K562 (cell line): ENCODE results near the gene TTC28.

ENCODE experiments used
- E2F3 ChIP-seq: fragments of 250-450 bp; sonication (Bioruptor Pico); IDR thresholded peaks from 2 replicates; pipeline ENCODE4 v1.4.0; 2020; ENCODE audit warnings: mild to moderate bottlenecking
- POLR2A ChIP-seq: fragments of 450-650 bp; conservative IDR thresholded peaks from 2 replicates; pipeline ENCODE4 v1.6.1; 2016
- SMAD1 ChIP-seq: fragments of 150-350 bp; IDR thresholded peaks from 2 replicates; pipeline ENCODE4 v1.6.1; 2014; ENCODE audit warnings: low read length, low read depth; ENCODE audit not compliant: partially characterized antibody
- TF ChIP-seq, protein P1 (sequence below): fragments of 150-350 bp; conservative IDR thresholded peaks from 2 replicates; pipeline ENCODE4 v1.6.1; 2014; ENCODE audit warnings: low read length

DNA sequence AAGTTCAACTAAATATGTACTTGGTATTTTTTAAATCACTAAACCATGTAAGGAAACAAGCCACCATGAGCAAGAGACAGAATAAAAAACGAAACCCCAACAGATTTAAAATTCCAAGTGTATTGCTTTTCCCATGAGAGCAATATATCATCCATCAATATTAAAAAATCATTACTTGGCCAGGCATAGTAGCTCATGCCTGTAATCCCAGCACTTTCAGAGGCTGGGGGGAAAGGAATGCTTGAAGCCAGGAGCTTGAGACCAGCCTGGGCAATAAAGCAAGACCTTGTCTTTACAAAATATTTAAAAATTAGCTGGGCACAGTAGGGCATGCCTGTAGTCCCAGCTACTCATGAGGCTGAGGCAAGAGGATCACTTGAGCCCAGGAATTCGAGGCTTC is 190.8 kb downstream of the TTC28 start:
- TF ChIP-seq E2F3 (CRISPR knock-in tag), result no peak
- TF ChIP-seq POLR2A, result no peak
- no peak for TF ChIP-seq SMAD1
- TF ChIP-seq, protein P1, sequence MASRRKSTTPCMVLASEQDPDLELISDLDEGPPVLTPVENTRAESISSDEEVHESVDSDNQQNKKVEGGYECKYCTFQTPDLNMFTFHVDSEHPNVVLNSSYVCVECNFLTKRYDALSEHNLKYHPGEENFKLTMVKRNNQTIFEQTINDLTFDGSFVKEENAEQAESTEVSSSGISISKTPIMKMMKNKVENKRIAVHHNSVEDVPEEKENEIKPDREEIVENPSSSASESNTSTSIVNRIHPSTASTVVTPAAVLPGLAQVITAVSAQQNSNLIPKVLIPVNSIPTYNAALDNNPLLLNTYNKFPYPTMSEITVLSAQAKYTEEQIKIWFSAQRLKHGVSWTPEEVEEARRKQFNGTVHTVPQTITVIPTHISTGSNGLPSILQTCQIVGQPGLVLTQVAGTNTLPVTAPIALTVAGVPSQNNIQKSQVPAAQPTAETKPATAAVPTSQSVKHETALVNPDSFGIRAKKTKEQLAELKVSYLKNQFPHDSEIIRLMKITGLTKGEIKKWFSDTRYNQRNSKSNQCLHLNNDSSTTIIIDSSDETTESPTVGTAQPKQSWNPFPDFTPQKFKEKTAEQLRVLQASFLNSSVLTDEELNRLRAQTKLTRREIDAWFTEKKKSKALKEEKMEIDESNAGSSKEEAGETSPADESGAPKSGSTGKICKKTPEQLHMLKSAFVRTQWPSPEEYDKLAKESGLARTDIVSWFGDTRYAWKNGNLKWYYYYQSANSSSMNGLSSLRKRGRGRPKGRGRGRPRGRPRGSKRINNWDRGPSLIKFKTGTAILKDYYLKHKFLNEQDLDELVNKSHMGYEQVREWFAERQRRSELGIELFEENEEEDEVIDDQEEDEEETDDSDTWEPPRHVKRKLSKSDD, result no peak
